Endometrium (tissue), 2 donors: Measurements from ENCODE around the gene TNFRSF6B.
"Not testable (repeated sequence)": the region's sequence is repeated elsewhere in the genome, so short reads cannot be mapped to it uniquely, and the experiment has no call there.

Experiments
- FAIRE-seq: peaks from 2 replicates; lab custom pipeline; 2012; peaks lifted over from hg19 to GRCh38; lab: Jason Lieb, UNC
- donor health status: control.
- donor health status: control.

The TNFRSF6B gene

DNA sequence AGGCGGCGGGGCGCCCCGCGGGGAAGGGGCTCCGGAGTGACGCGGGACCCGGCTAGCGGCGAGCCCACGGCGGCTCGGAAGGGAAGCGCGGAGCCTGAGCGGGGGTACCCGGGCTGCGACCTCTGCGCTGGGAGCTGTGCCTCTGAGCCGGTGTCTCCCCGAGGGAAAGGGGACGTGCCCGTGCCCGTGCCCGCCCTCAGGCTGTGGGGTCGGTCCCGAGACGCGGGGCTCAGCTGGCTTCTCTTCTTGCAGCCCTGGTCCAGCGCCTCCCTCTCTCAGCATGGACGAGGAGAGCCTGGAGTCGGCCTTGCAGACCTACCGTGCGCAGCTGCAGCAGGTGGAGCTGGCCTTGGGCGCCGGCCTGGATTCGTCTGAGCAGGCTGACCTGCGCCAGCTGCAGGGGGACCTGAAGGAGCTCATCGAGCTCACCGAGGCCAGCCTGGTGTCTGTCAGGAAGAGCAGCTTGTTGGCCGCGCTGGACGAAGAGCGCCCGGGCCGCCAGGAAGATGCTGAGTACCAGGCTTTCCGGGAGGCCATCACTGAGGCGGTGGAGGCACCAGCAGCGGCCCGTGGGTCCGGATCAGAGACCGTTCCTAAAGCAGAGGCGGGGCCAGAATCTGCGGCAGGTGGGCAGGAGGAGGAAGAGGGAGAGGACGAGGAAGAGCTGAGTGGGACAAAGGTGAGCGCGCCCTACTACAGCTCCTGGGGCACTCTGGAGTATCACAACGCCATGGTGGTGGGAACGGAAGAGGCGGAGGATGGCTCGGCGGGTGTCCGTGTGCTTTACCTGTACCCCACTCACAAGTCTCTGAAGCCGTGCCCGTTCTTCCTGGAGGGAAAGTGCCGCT lies 12.1 kb downstream of the TNFRSF6B start:
- FAIRE-seq: no peak

DNA sequence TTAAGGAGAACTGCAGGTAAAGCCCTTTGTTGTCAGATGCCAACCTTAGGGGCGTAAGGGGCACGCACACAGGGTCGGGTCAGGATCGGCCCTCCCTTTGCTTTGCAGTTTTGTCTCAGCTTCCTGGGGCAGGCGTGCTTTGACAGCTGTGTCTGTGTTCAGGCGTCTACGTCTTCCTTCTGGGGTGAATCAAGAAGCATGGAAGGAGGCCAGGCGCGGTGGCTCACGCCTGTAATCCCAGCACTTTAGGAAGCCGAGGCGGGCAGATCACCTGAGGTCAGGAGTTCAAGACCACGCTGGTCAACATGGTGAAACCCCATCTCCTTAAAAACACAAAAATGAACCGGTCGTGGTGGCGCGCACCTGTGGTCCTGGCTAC lies 12.7 kb downstream of the TNFRSF6B start:
- no peak for FAIRE-seq

DNA sequence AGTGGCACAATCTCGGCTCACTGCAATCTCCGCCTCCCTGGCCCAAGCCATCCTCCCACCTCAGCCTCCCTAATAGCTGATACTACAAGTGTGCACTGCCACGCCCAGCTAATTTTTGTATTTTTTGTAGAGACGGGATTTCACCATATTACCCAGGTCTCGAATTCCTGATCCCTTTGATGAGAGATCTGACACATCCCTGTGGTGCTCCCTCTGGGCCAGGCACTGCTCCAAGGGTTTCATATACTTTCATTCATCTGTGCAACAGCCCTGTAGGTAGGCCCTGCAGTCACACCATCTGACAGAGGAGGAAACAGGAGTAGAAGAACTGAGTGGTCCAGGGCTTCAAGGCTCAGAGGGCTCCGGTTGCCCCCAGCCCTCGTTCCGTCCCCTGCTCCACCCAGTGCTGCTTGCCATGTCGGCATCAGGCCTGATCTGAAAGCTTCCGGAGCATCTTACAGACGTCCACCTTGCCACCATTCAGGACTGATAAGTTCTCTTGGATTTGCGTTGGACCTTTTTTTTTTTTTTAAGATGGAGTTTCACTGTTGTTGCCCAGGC lies 14.7 kb downstream of the TNFRSF6B start:
- no peak for FAIRE-seq

DNA sequence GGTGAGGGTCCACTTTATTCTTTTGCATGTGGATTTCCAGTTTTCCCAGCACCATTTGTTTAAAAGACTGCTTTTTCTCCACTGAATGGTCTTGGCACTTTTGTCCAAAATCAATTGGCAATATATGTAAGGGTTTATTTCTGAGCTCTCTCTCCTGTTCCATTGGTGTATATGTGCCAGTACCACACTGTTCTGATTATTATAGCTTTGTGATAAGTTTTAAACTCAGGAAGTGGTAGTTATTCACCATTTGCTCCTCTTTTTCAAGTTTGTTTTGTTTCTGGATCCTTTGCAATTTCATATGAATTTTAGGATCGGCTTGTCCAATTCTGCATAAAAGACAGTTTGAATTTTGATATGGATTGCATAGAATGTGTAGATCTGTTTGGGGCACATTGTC lies 15.7 kb downstream of the TNFRSF6B start:
- FAIRE-seq: no peak

DNA sequence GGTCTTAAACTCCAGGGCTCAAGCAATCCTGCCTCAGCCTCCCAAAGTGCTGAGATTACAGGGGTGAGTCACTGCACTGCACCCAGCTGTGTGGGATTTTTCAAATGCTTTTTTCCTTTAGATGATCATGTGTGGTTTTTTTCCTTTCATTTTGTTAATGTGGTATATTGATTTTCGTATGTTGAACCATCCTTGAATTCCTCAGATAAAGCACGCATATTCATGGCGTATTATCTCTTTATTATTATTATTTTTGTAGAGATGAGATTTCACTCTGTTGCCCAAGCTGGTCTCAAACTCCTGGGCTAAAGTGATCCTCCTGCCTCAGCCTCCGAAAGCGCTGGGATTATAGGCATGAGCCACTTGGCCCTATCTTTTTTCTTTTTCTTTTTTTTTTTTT lies 18.4 kb downstream of the TNFRSF6B start:
- FAIRE-seq: no peak

DNA sequence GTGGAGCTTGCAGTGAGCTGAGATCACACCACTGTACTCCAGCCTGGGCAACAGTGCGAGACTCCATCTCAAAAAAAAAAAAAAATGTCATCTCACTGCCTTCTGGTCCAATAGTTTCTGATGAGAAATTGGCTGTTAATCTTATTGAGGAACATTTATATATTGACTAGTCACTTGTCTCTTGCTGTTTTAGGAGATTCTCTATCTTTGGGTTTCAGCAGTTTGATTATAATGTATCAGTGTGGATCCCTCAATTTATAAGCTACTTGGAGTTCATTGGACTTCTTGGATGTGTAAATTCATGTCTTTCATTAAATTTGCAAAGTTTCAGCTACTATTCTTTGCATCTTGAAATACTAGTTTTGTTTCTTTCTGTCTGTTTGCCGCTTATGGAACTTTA lies 22.5 kb downstream of the TNFRSF6B start:
- no peak for FAIRE-seq

DNA sequence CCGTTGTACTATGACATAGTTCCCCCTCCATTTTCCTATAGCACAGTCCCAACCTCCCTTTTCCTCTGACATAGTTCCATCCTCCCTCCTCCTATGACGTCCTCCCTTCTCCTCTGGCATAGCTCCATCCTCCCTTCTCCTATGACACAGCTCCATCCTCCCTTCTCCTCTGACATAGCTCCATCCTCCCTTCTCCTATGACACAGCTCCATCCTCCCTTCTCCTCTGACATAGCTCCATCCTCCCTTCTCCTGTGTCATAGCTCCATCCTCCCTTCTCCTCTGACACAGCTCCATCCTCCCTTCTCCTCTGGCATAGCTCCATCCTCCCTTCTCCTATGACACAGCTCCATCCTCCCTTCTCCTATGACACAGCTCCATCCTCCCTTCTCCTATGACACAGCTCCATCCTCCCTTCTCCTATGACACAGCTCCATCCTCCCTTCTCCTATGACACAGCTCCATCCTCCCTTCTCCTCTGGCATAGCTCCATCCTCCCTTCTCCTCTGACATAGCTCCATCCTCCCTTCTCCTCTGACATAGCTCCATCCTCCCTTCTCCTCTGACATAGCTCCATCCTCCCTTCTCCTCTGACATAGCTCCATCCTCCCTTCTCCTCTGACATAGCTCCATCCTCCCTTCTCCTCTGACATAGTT lies 26.6 kb downstream of the TNFRSF6B start:
- FAIRE-seq: not testable (repeated sequence)

DNA sequence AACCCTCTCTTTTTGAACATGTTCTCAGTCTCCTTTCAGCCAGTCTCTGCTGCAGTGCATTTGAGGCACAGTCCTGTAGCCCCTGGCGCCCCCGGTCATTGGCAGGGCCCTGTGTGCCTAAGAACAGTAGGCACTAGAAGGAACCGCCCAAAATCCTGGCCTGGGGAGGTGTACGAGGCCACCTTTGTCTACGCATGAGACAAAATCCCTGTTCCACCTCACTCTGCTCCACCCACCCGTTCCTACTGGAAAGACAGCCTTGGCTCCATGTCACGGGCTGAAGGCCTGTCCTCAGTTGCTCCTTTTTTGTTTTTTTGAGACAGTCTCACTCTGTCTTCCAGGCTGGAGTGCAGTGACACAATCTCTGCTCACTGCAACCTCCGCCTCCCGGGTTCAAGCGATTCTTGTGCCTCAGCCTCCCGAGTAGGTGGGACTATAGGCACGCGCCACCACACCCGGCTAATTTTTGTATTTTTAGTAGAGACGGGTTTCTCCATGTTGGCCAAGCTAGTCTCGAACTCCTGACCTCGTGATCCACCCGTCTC lies 33.8 kb downstream of the TNFRSF6B start:
- not testable (repeated sequence) for FAIRE-seq

DNA sequence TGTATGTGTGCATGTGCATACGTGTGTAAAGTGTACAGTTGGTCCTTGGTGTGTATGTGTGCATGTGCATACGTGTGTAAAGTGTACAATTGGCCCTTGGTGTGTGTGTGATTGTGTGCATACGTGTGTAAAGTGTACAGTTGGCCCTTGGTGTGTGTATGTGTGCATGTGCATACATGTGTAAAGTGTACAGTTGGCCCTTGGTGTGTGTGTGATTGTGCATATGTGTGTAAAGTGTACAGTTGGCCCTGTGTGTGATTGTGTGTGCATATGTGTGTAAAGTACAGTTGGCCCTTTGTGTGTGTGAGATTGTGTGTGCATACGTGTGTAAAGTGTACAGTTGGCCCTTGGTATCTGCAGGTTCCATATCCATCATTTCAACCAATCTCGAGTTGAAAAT lies 35.0 kb downstream of the TNFRSF6B start:
- FAIRE-seq: no peak

DNA sequence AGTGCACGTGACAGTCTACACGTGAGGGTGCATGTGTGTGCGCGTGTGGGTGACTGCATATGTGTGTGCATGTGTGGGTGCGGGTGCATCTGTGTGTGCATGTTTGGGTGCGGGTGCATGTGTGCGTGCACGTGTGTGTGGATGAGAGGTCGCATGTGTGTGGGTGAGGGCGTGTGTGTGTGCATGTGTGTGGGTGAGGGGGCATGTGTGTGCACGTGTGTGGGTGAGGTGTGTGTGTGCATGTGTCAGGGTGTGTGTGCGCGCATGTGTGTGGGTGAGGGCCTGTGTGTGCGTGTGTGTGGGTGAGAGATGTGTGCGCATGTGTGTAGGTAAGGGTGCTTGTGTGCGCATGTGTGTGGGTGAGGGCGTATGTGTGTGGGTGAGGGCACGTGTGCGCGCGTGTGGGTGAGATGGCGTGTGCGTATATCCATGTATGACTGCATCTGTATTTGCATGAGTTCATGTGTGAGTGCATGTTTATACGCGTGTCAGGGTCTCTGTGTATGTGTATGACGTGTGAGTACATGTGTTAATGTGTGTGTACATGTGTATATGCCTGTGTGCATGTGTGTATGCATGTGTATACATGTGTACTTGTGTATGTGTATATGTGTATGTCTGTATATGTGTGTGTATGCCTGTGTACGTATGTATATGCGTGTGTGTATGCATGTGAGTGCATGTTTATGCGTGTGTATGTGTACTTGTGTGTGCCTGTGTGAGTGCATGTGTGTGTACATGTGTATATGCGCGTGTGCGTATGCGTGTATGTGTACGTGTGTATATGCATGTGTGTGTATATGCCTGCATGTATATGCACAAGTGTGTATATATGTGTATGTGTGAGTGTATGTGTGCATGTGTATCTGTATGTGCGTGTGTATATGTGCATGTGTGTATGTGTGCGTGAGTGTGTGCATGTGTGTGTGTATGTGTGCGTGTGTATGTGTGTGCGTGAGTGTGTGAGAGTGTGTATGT lies 36.0 kb downstream of the TNFRSF6B start:
- no peak for FAIRE-seq

DNA sequence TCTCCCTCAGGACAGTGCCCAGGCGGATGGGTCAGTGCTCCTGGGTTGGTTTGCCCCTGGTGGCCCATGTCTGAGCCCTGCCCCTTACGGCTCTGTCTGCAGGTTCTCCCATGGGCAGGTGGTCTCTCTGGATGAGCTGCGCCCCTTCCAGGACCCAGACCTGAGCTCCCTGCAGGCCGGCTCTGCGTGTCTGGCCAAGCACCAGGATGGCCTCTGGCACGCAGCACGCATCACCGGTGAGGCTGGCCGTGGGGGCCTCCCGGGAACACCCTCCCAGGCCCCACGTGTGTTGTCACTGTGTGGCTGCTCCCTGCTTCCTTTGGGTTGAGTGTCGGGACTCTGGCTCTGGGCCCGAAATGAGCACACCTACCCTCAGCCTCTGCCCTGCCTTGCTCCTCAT lies 36.7 kb downstream of the TNFRSF6B start:
- FAIRE-seq: no peak

DNA sequence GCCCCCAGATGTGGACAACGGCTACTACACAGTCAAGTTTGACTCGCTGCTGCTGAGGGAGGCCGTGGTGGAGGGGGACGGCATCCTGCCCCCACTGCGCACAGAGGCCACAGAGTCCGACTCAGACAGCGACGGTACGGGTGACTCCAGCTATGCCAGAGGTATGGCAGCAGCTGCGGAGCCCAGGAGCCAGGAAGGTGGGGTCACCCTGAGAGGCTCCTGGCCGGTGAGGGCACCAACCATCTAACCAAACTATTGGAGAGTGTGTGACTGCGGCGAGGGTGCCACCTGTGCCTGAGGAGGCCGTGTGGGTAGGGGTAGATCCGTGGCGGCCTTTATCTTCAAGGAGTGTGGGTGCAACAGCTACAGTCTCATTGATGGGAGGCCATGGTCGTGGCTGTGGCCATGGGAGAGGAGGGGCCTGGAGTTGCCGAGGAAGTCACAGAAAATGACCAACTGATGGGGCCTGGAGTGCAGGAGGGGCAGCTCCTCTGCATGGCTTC lies 37.2 kb downstream of the TNFRSF6B start:
- FAIRE-seq: no peak

DNA sequence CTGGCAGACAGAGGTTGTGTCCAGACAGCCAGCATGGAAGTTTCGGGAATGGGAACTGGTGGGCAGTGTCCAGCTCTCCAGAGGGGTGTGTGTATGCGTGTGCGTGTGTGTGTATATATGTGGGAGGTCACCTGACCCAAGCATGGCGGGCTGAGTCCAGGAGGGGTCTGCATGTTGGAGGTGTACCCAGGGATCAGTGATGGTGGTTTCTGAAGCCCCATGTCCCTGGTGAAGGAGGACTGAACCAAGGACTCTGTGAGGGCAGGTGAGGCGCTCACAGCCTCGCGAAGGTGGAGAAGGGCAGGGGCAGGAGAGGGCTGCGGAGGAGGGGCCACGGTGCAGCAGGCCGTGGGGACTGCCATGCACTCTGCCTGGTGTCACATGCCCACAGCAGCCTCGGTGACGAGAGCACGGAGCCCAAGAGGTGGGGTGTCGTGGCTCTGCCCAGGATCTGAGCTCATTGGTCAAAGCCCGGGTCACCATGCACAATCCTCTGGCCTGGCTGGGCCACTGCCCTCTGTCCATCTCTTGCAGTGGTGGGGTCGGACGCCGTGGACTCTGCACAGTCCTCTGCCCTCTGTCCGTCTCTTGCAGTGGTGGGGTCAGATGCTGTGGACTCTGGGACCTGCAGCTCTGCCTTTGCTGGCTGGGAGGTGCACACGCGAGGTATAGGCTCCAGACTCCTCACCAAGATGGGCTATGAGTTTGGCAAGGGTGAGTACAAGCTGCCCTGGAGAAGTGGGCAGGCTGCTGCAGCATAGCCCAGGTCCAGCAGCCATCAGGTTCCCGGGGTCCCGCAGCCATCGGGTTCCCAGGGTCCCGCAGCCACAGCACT lies 37.9 kb downstream of the TNFRSF6B start:
- FAIRE-seq: no peak

DNA sequence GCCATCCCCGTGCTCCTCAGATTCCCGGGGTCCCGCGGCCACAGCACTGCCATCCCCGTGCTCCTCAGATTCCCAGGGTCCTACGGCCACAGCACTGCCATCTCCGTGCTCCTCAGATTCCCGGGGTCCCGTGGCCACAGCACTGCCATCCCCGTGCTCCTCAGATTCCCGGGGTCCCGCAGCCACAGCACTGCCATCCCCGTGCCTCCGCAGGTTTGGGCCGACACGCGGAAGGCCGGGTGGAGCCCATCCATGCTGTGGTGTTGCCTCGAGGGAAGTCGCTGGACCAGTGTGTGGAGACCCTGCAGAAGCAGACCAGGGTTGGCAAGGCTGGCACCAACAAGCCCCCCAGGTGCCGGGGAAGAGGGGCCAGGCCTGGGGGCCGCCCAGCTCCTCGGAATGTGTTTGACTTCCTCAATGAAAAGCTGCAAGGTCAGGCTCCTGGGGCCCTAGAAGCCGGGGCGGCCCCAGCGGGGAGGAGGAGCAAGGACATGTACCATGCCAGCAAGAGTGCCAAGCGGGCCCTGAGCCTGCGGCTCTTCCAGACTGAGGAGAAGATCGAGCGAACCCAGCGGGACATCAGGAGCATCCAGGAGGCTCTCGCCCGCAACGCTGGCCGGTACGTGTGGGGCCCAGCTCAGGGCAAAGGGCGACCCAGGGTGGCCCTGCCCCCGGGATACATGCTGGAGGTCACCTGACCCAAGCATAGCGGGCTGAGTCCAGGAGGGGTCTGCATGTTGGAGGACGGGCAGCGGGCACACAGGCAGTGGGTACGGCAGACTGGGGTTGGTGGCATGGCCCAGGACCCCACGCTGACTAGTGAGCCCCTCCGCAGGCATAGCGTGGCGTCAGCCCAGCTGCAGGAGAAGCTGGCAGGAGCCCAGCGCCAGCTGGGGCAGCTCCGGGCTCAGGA lies 38.8 kb downstream of the TNFRSF6B start:
- no peak for FAIRE-seq

DNA sequence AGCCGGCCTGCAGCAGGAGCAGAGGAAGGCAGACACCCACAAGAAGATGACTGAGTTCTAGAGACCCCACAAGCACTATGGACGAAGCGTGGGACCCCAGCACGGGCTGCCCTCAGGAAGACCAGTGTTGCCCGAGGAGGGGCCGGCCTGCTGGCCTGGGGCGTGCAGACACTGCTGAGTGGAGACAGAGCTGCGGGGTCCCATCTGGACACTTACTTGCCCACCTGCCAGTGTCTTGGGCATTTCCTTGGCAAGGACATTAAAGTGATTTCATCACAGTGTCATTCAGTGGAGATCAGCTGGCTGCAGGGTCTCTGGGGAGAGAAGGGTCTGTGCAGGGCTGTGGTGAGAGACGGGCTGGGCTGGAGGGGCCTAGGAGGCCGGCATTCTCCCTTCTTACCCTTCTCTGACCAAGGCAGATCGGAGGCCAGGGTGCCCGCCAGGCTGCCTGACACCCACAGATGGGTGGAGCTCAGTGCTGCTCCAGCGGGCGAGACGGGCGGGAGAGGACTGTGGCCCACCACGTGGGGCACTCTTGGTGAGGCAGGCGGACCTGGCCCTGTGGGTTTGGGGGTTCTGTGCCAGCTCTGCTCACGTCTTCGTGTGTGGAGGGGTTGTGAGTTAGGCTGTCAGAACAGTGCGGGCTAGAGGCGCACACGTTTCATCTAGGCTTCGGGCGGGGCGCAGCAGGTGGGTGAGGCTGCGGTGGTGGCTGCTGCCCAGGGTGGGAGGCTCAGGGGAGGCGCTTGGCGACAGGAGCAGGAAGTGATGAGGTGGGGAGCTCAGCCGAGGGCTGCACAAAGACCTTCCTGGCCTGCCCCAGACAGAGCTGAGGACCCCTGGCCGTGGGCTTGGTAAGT lies 39.6 kb downstream of the TNFRSF6B start, which contains the start of gene LIME1:
Gene LIME1, plus strand, starts transcription at position 806 of the 860 bp plus-strand sequence. CDS start 886 bp downstream, outside the sequence.
- no peak for FAIRE-seq

DNA sequence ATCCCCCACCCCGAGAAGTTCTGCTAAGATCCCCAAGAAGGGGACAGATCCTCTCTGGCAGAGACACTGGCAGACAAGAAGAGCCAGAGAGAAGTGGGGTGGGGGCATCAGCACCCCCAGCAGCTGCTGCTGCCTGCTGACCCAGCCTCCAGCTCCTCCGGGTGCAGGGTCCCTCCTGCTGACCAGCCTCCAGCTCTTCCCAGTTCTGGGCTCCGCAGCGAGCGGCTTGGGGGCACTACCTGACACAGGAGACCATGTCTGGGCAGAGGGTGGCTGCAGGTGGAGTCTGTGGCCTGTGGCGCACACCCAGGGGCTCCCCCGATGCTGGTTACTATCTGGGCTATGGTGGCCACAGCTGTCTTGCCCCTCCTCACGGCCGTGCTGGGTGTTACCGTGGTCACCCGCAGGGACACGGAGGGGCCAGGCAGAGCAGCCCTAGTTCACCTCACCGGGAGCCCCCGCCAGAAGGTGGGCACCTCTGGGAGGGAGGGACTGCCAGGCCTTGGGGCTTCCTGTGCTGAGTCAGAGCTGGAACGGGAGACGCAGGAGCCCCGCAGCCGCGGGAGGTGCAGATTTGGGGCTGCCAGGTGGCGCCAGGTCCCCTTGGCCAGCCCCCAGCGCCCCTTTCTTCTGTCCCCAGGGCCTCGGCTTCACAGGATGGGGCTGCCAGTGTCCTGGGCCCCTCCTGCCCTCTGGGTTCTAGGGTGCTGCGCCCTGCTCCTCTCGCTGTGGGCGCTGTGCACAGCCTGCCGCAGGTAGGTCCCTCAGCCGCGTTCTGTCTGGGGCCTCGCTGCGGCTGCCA lies 40.6 kb downstream of the TNFRSF6B start:
- no peak for FAIRE-seq

DNA sequence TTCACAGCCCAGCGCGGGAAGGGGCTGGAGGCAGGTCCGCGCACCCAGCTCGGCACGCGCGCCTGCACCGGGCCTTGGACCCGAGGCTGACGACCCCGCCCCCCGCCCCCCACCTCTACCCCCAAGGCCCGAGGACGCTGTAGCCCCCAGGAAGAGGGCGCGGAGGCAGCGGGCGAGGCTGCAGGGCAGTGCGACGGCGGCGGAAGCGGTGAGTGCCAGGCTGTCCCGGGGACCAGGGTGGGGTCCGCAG lies 41.2 kb downstream of the TNFRSF6B start:
- FAIRE-seq: no peak
